Measurements from ENCODE around the gene TSC22D1.

DNA sequence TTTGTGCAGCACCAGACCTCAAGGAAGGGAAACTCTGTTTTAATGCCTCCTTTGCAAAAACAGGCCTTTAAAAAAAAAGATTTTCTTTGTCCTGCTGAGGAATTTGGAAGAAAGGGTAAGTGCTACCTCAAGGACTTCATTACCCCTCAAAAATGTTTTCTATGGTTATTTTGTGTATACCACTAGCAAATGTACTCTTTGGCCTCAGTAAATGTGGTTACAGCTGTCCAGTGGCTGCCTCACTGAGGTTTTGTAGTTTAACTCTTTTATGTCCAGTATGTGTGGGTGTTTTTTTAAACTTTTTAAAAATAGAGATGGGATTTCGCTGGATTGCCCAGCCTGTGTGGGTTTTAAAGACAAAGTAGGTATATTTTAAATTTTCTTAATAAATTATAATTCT is 42.2 kb upstream of the TSC22D1 start:
- TF ChIP-seq TAF1 (IDR thresholded peaks at IDR 0.05; ENCODE audit: borderline replicate concordance, insufficient read depth, low read length) = no peak
- no peak for TF ChIP-seq POLR2AphosphoS5 (IDR thresholded peaks at IDR 0.05; ENCODE audit: low read depth, low read length)

Measured in PFSK-1 (cell line).